GM12878 (cell line): ENCODE measurements around the gene TRPT1. TPM values are rescaled to one million over a fixed set of nuclear protein-coding genes. Genes with fewer than 3 reads are reported as not detected.

Source experiments
- BACH1 ChIP-seq: fragments of 450-650 bp; IDR thresholded peaks from 2 replicates; pipeline ENCODE4 v1.6.1; 2017; ENCODE audit warnings: mild to moderate bottlenecking, borderline replicate concordance
- BHLHE40 ChIP-seq, 2 experiments: fragments of 450-650 bp in 1 of 2; IDR thresholded peaks; 2 replicates each; pipeline ENCODE4 v1.6.1; 2011 to 2017; ENCODE audit warnings: low read depth in 2 of 2, borderline replicate concordance in 1 of 2, improper control_type of control experiment in 1 of 2, low read length in 1 of 2, mild to moderate bottlenecking in 1 of 2
- CHD4 ChIP-seq: fragments of 200-600 bp; sonication (generic); IDR thresholded peaks from 2 replicates; pipeline ENCODE4 v1.6.1; 2016; ENCODE audit warnings: mild to moderate bottlenecking
- CUX1 ChIP-seq: IDR thresholded peaks from 2 replicates; pipeline ENCODE4 v1.6.1; 2012; ENCODE audit warnings: improper control_type of control experiment, low read depth, low read length; ENCODE audit not compliant: insufficient replicate concordance
- HSF1 ChIP-seq: fragments of 150-350 bp; IDR thresholded peaks from 2 replicates; pipeline ENCODE4 v1.6.1; 2014; ENCODE audit warnings: mild to moderate bottlenecking, low read depth, low read length
- IKZF1 ChIP-seq: fragments of 450-650 bp; conservative IDR thresholded peaks from 2 replicates; pipeline ENCODE4 v1.6.1; 2017; ENCODE audit warnings: antibody characterized with exemption, mild to moderate bottlenecking
- IRF4 ChIP-seq: IDR thresholded peaks from 2 replicates; pipeline ENCODE4 v1.6.1; 2011; ENCODE audit warnings: low read depth, low read length
- MEF2A ChIP-seq: IDR thresholded peaks from 2 replicates; pipeline ENCODE4 v1.6.1; 2011; ENCODE audit warnings: low read depth, mild to moderate bottlenecking, low read length, moderate library complexity; ENCODE audit not compliant: insufficient read depth
- NFXL1 ChIP-seq: fragments of 450-650 bp; IDR thresholded peaks from 2 replicates; pipeline ENCODE4 v1.6.1; 2017; ENCODE audit warnings: antibody characterized with exemption, mild to moderate bottlenecking, borderline replicate concordance
- NR2F1 ChIP-seq: fragments of 450-650 bp; conservative IDR thresholded peaks from 2 replicates; pipeline ENCODE4 v1.6.1; 2017; ENCODE audit warnings: mild to moderate bottlenecking
- NRF1 ChIP-seq: conservative IDR thresholded peaks from 2 replicates; pipeline ENCODE4 v1.6.1; 2011; ENCODE audit warnings: mild to moderate bottlenecking, low read depth, low read length, improper control_type of control experiment
- PAX8 ChIP-seq: fragments of 450-650 bp; IDR thresholded peaks from 2 replicates; pipeline ENCODE4 v1.6.1; 2017; ENCODE audit warnings: mild to moderate bottlenecking, moderate library complexity
- RAD21 ChIP-seq: IDR thresholded peaks from 2 replicates; pipeline ENCODE4 v1.6.1; 2011; ENCODE audit warnings: mild to moderate bottlenecking, low read depth, low read length, moderate library complexity; ENCODE audit not compliant: insufficient read depth
- RFX5 ChIP-seq: IDR thresholded peaks from 2 replicates; pipeline ENCODE4 v1.6.1; 2011; ENCODE audit warnings: low read depth, low read length, improper control_type of control experiment
- SRF ChIP-seq, 2 experiments: IDR thresholded peaks; 2 replicates each; pipeline ENCODE4 v1.6.1; 2011; ENCODE audit warnings: low read depth in 2 of 2, low read length in 2 of 2, mild to moderate bottlenecking in 1 of 2, moderate library complexity in 1 of 2
- STAT3 ChIP-seq: IDR thresholded peaks from 2 replicates; pipeline ENCODE4 v1.6.1; 2011; ENCODE audit warnings: low read depth, low read length, improper control_type of control experiment
- TBL1XR1 ChIP-seq: IDR thresholded peaks from 2 replicates; pipeline ENCODE4 v1.6.1; 2012; ENCODE audit warnings: low read depth, low read length, improper control_type of control experiment
- TCF7 ChIP-seq: IDR thresholded peaks from 2 replicates; pipeline ENCODE4 v1.6.1; 2014; ENCODE audit warnings: antibody characterized with exemption, borderline replicate concordance
- ZNF687 ChIP-seq: fragments of 450-650 bp; IDR thresholded peaks from 2 replicates; pipeline ENCODE4 v1.6.1; 2017; ENCODE audit warnings: mild to moderate bottlenecking, moderate library complexity
- polyA plus RNA-seq, 11 experiments: library from polyadenylated mRNA; depleted of rRNA in 4 of 11; unstranded in 6 of 11; stranded (reverse) in 5 of 11; fragments of >200 nt; fragmentation: Nextera tagmentation in 4 of 11; fragmentation: Illumina TruSeq in 1 of 11; extraction: Ambion mirVana in 4 of 11; extraction: Trizol in 1 of 11; gene quantifications; 1 replicate in 1 of 11; 2 replicates in 10 of 11; pipeline versions ENCODE4 v1.2.1 to v1.2.3, GENCODE V29; 2011 to 2016; ENCODE audit warnings: inconsistent platforms in 2 of 11, missing spikeins in 2 of 11, low read depth in 1 of 11
- total RNA-seq, 4 experiments: library from RNA; depleted of rRNA in 3 of 4; stranded (reverse); fragments of >200 nt in 3 of 4; fragmentation: Illumina TruSeq in 1 of 4; extraction: Trizol in 1 of 4; gene quantifications; 2 replicates each; pipeline versions ENCODE4 v1.2.1 to v1.2.3, GENCODE V29; 2013 to 2021

Gene TRPT1
- total and polyA plus RNA-seq, 10 of the 15 experiments (the other 5 are each of a cell fraction or from before 2014, with no cell fraction given): 7.1 to 63.0 (median 31.4) TPM

GRCh38 chr11:64246871-64247728, 21.1 kb upstream of the TRPT1 start, which contains the start of gene PPP1R14B (continued):
- TF ChIP-seq STAT3 (no peak), PAX8 (no peak), NR2F1 (peak; percentile 51), ZNF687 (no peak), BACH1 (peak; percentile 26; the same call in 1 of the 2 replicates), TBL1XR1 (0 out of 2 replicates have a peak, but pooled peaks have one; percentile 17), HSF1 (no peak), CUX1 (no peak), NFXL1 (no peak), TCF7 (no peak), CHD4 (no peak), MEF2A (no peak), RFX5 (no peak), NRF1 (no peak), SRF (IDR thresholded peaks at IDR 0.05; ENCODE audit: low read depth in 2 of 2, low read length in 2 of 2) (no peak), RAD21 (no peak), IRF4 (no peak), IKZF1 (peak; percentile 89), BHLHE40 (IDR thresholded peaks at IDR 0.05; ENCODE audit: borderline replicate concordance in 1 of 2, low read depth in 2 of 2, low read length in 1 of 2) (peak in 1 of 2 experiments; percentile 44; a peak in 1 of 4 replicates)
